G401 (cell line): ENCODE data around the gene GRIA3. TPM values are rescaled to one million over a fixed set of nuclear protein-coding genes. Genes with fewer than 3 reads are reported as not detected.
"Not testable (repeated sequence)": the region's sequence is repeated elsewhere in the genome, so short reads cannot be mapped to it uniquely, and the experiment has no call there.

Experiments used
- DNase-seq: peaks from one replicate; pipeline ENCODE4 v3.0.0-alpha.2; 2015; ENCODE audit warnings: low spot score
- in situ Hi-C: cut with HindIII; loops from 2 replicates; pipeline ENCODE4 v1.10.0; 2016; ENCODE audit warnings: low sequenced_read_pairs, mixed read lengths
- total RNA-seq: library from RNA; depleted of rRNA; stranded (reverse); fragments of >200 nt; shearing (Covaris generic); gene quantifications from 2 replicates; pipeline ENCODE4 v1.2.3, GENCODE V29; 2014

Gene GRIA3
- total RNA-seq, 1 experiment from 2014 or later: not detected

- no peak for DNase-seq
- in situ Hi-C loops: no loop called here
These were observed 303.2 kb downstream of the GRIA3 start for GRCh38 chrX:123487236-123487635.

- DNase-seq: no peak
- in situ Hi-C loops: no loop called here
These were observed 303.6 kb downstream of the GRIA3 start for GRCh38 chrX:123487669-123488068.

- in situ Hi-C loops: no loop called here
- no peak for DNase-seq
These were observed 304.9 kb downstream of the GRIA3 start for GRCh38 chrX:123489011-123489410.

- in situ Hi-C loops: no loop called here
- no peak for DNase-seq
These were observed 309.8 kb downstream of the GRIA3 start for GRCh38 chrX:123493857-123494256.

GRCh38 chrX:123499787-123500186 is 315.7 kb downstream of the GRIA3 start:
- in situ Hi-C loops: no loop called here
- DNase-seq: no peak

- no peak for DNase-seq
- in situ Hi-C loops: no loop called here
These were observed 320.0 kb downstream of the GRIA3 start for GRCh38 chrX:123504047-123504446.

- in situ Hi-C loops: no loop called here
- no peak for DNase-seq
These were observed 320.7 kb downstream of the GRIA3 start for GRCh38 chrX:123504630-123505270.

GRCh38 chrX:123513585-123514278 is 329.7 kb downstream of the GRIA3 start:
- in situ Hi-C loops: no loop called here
- no peak for DNase-seq

GRCh38 chrX:123514279-123514640 is 330.2 kb downstream of the GRIA3 start:
- in situ Hi-C loops, DNase-seq: not testable (repeated sequence)

GRCh38 chrX:123518791-123519190 is 334.7 kb downstream of the GRIA3 start:
- in situ Hi-C loops: no loop called here
- DNase-seq: no peak

- in situ Hi-C loops: no loop called here
- no peak for DNase-seq
These were observed 341.1 kb downstream of the GRIA3 start for GRCh38 chrX:123525123-123525725.

GRCh38 chrX:123530726-123531125 is 346.6 kb downstream of the GRIA3 start:
- DNase-seq, in situ Hi-C loops: not testable (repeated sequence)
